HG03520 (cell line): ENCODE data around the gene IL27RA.
"Not testable (repeated sequence)": the region's sequence is repeated elsewhere in the genome, so short reads cannot be mapped to it uniquely, and the experiment has no call there.

Source experiments
- ATAC-seq: cut with Tn5 transposase; IDR thresholded peaks from one replicate; pipeline ENCODE4 v1.9.1; 2021; ENCODE audit warnings: mild to moderate bottlenecking, moderate library complexity; ENCODE audit not compliant: unreplicated experiment

The IL27RA gene

DNA sequence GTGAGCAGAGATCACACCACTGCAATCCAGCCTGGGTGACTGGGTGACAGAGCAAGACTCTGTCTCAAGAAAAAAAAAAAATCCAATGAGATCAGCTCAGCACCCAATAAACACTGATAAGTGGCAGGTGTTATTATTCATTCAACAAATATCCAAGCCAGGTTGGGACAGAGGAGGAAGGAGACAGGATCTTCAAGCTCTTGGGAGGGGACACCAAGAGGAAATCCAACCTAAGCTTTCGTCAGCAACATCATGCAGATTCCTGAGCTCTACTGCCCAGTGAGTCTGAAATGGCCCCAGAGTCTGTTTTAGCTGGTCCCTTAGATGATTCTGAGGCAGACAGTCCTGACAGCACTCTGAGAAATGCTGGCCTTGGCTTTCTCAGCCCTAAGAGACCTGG, 33.1 kb upstream of the IL27RA start:
- ATAC-seq, result no peak

DNA sequence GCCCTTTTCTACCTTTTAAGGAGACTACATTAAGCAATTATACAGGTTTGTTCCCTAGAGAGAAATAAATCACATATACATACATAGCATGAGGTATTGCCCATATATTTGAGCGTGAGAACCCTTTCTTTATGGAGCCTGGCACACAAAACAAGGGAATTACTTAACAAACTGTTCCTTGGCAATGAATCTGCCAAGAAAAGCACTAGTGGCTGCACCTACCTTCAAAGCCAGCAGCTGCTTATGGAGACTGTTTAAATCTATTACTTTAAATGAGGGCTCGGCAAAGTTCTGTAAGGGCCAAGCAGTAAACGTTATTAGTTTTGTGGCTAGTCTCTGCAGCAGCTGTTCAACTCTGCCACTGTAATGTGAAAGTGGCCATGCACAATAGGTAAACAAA, 32.5 kb upstream of the IL27RA start:
- ATAC-seq, result no peak

DNA sequence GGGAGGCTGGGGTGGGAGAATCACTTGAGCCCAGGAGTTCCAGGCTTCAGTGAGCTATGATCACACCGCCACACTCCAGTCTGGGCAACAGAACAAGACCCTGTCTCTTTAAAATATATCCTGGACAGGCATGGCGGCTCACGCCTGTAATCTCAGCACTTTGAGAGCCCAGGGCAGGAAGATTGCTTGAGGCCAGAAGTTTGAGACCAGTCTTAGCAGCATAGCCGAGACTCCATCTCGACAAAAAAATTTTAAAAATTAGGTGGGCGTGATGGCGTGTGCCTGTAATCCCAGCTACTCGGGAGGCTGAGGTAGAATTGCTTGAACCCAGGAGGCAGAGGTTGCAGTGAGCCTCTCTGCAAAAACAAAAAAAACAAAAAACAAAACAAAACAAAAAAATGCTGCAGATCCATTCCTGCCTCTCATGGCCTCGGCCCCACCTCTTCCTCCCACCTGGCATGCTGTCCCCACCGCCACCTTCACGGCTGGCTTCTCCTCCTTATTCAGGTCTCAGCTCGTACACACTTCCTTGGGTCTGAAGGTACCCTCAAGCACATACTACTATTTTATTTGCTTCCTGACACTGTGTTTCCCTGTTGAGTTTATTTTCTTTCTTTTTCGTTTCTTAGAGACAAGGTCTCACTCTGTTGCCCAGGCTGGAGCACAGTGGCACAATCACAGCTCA, 30.7 kb upstream of the IL27RA start:
- ATAC-seq, result no peak

DNA sequence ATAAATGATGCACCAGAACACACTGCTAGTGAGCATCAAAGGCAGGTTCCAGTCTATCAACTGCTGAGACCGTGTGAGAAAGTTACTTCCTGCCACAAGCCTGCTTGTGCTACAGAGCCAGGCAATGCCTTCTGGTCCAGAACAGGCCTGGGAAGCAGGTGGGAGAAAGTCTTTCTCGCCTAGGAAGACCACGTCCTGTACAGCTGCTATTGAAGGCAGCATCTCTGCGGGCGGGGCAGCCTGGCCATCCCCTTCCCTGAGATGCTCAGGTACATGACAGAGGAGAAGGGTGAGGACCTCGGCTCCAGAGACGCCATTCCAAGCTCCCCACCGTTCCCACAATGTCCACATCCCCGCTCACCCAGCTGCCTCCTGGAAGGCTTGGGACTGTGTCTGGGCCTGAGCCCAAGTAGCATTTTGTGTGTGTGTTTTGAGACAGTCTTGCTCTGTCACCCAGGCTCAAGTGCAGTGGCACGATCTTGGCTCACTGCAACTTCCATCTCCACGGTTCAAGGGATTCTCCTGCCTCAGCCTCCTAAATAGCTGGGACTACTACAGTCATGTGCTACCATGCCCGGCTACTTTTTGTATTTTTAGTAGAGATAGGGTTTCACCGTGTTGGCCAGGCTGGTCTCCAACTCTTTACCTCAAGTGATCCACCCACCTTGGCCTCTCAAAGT, 28.9 kb upstream of the IL27RA start:
- no peak for ATAC-seq

DNA sequence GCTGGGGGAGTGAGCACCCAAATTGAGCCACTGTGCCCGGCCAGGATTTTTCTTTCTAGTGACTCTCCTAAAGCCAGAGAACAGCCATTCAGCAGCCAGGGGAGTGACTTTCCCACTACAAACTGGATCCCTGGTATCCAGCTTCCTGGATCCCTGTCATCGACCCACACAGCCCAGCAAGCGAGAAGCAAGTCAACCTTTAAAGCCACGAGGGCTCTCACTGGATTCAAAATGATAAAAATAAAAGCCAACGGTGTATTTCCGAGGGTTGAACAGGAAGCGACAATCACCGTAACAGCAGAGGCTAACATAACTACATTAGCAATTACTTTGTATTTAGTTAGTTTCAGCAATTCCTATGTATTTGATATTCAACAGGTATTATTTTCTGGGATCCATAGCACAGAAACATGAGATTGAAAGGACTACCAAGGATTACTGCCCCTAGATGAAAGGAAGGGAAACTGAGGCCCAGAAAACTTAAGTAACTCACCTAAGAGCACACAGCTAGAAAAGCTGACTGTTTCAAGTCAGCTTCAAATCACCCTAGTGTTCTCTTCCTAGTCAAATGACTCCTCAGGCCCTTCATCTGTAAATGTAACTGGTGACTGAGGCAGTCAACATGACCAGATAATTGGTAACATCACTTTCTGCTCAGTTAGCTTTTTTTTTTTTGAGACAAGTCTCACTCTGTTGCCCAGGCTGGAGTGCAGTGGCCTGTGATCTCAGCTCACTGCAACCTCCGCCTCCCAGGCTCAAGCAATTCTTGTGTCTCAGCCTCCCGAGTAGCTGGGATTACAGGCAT, 28.1 kb upstream of the IL27RA start:
- no peak for ATAC-seq

DNA sequence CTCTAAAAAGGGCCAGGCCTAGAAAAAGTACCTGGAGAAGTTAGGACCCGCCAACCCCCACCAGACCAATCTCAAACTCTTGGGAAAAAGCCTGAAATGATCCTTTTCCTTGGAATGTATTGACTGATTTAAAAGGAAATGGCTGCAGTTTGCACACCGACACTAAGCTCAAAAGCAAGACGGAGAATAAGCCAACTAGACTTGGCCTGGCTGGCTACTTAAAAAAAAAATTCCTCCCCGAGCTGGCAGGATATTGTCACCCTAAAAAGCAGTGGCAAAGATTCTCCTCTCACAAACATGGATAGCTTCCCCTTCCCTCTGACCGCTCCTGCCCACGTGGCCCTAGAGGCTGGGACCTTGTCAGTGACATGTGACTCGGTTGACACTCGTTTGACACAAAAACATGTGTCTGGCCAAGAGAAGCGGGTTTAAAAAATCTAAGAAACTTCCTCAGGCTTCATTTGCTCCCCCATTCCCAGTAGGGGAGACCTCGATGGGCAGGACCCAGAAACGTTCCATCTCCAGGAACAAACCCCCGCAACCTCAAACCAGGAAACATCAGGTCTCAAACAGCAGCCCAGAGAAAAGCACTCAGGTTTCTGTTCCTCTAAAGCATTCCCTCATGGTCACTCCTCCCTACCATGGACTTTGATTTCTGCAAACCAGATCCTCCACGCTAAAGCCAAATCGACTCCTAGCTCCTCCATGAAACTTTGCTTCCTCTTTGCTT, 26.8 kb upstream of the IL27RA start:
- no peak for ATAC-seq

DNA sequence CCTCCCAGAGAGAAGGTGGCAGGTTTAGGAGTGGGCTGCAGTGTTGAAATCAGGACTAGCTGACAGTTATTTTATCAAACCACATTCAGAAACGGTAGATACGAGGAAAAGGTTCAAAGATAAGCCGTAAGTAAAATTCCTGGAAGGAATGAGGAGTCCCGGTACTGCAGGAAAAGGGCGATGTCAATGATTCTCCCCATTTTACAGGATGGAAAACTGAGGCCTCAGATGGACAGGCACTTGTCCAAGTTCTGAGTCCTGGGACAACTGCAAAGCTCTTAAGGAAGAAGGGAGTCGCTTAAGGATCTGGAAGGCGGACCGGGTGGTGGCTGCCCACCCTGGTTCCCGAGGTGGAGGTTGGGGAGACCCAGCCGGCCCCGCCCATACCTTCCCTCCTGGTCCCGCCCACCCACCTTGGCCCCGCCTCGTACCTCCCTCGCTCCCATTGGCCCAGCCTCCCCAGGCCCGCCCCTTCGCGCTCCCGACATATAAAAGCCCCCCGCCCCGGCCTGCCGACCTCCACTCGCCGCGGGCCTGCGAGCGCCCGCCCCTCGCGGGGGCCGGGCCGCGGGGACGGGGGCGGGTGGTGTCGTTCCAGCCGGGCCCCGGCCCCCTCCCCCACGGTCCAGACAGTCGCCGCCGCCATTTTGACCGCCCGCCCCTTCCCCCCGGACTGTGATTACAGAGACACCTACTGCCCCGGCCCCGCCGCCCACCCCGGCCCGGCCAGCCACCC, 26.0 kb upstream of the IL27RA start:
- ATAC-seq, result peak; percentile 26

DNA sequence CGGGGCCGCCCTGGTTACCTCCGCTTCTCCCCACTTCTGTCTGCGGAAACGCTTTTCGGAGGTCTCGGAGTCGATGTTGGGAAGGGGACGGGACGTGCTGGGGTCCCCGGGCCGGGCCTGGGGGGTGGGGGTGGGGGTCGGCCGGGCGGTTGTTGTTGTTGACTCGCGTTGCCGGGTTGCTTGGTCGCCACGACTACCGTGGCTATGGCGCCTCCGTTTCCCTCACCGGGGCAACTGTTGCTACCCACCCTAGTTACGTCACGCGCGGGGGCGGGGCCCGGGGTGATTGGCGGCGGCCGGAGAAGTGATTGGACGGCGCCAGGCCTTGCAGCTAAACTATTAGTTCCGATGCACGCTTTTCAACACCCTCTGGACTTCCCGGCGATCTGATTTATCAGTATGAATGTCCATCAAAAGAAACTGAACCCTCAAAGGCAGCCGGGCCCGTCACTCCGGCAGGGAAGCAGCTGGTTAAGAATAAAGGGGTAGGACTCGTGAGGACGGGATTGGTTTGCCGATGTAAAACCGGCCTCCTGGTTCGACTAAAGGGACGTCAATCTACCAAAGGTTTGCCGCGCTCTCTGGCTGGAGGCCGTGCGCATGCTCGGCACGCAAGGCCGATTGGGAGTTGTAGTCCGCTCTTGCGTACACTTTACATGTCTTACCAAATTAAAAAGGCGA, 25.3 kb upstream of the IL27RA start, which contains the start of gene RFX1:
RFX1 (minus strand) TSS at position 236 of the 681 bp plus-strand sequence. CDS start 12,477 bp downstream, outside the sequence.
- peak; percentile 68 for ATAC-seq

DNA sequence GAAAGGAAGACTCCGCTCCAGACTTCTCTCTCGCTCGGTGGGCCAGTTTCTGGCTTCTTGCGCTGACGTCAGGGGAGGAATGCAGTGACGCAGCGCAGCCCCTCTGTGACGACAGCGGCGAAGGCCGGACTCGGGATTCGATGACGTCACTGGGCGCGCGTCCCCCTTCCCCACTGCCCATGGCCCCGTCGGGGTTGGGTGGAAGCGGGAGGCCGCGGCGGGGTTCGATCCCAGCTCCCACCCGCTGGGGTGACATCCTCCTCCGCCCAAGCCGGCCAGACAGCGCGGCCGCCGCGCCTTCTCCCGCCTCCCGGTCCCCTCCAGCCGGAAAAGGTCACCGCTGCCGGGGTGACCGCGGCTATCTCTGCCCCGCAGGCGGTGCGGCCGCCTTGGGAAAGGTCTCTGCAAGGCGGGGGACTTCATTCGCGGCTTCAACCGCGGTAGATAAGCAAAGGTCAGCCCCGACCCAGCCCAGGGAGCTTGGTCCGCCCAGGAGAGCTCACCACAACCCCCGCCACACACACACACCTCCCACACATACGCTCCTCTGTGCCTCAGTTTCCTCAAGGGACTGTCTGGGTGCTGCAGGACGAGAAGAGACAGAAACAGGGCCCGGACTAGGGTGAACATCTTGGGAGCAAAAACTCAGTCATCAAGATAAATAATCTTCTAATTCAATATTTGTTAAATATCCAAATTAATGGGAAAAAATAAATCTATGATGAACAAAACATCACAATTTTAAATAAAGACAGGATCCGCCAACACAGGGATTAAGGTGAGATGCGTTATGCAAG, 24.6 kb upstream of the IL27RA start:
- ATAC-seq, result peak; percentile 28

DNA sequence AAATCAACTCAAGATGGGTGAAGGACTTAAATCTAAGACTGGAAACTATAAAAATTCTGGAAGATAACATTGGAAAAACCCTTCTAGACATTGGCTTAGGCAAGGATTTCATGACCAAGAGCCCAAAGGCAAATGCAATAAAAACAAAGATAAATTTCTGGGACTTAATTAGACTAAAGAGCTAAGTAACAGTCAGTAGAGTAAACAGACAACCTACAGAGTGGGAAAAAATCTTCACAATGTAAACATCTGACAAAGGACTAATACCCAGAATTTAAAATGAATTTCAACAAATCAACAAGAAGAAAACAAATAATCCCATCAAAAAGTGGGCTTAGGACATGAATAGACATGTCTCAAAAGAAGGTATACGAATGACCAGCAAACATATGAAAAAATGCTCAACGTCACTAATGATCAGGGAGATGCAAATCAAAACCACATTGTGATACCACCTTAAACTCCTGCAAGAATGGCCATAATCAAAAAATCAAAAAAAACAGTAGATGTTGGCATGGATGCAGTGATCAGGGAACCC, 19.1 kb upstream of the IL27RA start:
- ATAC-seq, result no peak

DNA sequence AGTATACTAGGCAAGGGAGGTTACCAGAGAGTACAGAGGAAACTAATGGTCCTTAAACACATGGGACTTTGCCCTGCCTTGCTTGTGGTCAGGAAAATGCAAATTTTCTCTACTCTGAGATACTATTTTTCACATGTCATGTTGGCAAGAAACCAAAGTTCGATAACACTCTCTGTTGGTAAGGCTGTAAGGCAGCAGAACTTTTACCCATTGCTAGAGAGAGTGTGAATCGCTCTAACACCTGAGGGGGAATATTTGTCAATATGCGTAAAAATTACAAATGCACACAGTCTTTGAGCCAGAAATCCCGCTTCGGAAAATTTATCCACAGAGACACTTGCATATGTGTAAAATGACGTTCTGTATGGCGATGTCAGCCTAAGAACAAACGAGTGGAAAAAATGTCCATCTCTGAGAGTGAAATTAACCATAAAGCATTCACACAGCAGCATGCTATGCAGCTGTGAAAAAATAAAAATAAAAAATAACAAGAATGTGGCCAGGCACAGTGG, 16.0 kb upstream of the IL27RA start:
- ATAC-seq, result peak; percentile 71

DNA sequence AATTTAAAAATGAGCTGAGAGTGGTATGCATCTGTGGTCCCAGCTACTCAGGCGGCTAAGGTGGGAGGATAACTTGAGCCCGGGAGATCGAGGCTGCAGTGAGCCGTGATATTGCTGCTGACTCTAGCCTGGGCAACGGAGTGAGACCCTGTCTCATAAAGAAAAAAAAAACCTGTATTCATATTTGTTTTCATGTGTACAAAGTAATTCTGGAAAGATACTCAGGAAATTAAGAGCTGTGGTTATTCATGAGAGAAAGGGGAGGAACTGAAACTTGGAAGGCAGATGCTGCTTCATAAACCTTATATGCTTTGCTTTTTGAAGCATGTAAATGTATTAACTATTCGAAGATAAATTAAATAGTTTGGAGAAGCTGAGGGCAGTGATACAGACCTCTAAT, 12.5 kb upstream of the IL27RA start:
- ATAC-seq, result no peak

DNA sequence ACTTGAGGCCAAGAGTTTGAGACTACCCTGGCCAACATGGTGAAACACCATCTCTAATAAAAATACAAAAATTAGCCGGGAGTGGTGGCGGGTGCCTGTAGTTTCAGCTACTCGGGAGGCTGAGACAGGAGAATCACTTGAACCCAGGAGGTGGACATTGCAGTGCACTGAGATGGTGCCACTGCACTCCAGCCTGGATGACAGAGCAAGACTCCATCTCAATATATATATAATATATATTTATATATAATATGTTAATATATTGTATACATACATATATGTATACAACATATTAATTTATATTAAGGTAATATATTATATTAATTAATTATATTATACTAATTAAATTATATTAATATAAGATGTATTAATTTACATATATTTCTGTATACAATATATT, 11.8 kb upstream of the IL27RA start:
- not testable (repeated sequence) for ATAC-seq

DNA sequence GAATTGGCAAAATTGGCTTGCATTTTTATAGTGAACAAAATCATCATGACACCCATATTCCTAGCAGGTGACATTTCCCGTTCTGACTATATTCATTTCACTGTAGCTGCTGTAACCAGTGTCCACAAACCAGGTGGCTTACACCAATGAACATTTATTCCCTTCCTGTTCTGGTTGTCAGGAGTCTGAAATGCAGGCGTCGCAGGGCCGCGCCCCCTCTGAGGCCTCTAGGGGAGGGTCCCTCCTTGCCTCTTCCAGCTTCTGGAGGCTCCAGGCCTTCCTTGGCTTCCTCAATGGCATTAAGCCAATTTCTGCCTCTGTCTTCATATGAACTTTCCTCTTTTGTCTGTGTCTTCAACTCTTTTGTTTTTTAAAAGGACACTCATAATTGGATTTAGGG, 10.1 kb upstream of the IL27RA start:
- no peak for ATAC-seq

DNA sequence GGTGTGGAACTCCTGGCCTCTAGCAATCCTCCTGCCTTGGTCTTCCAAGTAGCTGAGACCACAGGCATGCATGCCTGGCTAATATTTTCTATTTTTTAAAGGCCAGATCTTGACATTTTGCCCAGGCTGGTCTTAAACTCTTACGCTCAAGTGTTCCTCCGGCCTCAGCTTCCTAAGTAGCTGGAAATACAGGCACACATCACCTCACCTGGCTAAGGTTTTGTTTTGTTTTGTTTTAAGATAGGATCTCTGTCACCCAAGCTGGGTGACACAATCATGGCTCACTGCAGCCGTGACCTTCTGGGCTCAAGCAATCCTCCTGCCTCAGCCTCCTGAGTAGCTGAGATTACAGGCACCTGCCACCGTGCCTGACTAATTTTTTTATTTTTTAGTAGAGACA, 9.1 kb upstream of the IL27RA start:
- ATAC-seq, result no peak

DNA sequence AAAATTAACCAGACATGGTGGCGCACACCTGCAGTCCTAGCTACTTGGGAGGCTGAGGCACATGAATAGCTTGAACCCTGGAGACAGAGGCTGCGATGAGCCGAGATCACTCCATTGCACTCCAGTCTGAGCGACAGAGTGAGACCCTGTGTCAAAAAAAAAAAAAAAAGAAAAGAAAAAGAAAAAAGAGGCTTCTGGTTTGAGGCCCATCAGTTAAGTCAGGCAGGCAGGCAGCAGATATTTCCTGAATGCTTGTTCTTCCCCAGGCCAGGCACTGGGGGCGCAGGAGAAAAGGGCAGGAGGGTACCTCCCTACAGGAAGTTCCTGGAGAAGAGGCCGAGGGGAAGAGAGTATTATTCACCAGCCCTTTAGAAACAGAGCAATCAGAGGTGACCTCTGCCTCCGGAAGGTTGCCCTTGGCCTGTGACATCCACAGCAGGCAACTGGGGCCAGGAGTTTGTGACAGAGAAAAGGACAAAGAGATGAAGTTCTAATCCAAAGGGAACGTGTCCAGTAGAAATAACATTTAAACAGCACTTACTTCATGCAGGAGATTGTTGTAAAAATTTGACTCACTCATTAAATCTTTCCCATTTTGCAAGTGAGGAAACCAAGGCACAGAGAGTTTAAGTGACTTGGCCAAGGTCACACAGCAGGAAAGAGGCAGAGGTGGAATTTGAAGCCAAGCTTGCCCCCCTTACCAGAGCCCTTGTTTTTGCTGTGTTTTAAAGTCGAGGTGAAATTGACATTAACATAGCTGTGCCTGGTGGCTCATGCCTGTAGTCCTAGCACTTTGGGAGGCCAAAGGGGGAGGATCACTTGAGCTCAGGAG, 7.9 kb upstream of the IL27RA start:
- ATAC-seq, result no peak

DNA sequence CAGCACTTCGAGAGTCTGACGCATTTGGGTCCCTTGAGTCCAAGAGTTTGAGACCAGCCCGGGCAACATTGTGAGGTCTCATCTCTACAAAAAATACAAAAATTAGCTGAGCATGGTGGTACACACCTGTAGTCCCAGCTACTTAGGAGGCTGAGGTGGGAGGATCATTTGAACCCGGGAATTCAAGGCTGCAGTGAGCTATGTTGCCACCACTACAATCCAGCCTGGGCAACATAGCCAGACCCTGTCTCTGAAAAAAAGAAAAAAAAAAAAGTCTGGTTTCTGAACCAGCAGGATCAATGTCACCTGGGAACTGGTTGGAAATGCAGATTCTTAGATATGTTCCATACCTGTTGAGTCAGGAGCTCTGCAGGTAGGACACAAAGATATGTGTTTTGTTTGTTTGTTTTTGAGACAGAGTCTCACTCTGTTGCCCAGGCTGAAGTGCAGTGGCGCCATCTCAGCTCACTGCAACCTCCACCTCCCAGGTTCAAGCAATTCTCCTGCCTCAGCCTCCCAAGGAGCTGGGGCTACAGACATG, 4.8 kb upstream of the IL27RA start:
- ATAC-seq, result not testable (repeated sequence)
